Loucy (cell line): ENCODE data around the gene ZMYM3.

Experiments used
- H2AFZ ChIP-seq: fragments of 200-600 bp; sonication (generic); 2 replicates; pipeline ENCODE4 v1.6.0; 2016; ENCODE audit warnings: antibody characterized with exemption, mild to moderate bottlenecking, low read length, moderate library complexity
- H3F3A ChIP-seq: fragments of 200-600 bp; 2 replicates; pipeline ENCODE4 v1.6.0; 2016; ENCODE audit warnings: antibody characterized with exemption, low read depth, mild to moderate bottlenecking
- H3K27me3 ChIP-seq: fragments of 200-600 bp; sonication (generic); 2 replicates; pipeline ENCODE4 v1.6.1; 2014; ENCODE audit warnings: low read length, mild to moderate bottlenecking; ENCODE audit not compliant: insufficient read depth, poor library complexity, severe bottlenecking
- H3K36me3 ChIP-seq: fragments of 200-600 bp; sonication (generic); 2 replicates; pipeline ENCODE4 v1.6.1; 2016; ENCODE audit warnings: low read length; ENCODE audit not compliant: insufficient read depth
- H3K4me1 ChIP-seq: fragments of 200-600 bp; sonication (generic); 2 replicates; pipeline ENCODE4 v1.5.1; 2014; ENCODE audit warnings: low read length, mild to moderate bottlenecking; ENCODE audit not compliant: insufficient read depth, poor library complexity, severe bottlenecking
- H3K4me2 ChIP-seq: fragments of 200-600 bp; sonication (generic); 2 replicates; pipeline ENCODE4 v1.6.0; 2014; ENCODE audit warnings: antibody characterized with exemption, low read length, low read depth, mild to moderate bottlenecking; ENCODE audit not compliant: poor library complexity, severe bottlenecking
- H3K4me3 ChIP-seq: fragments of 200-600 bp; sonication (generic); 2 replicates; pipeline ENCODE4 v1.5.1; 2014; ENCODE audit warnings: low read length, mild to moderate bottlenecking, mixed read lengths; ENCODE audit not compliant: poor library complexity, severe bottlenecking
- H3K79me2 ChIP-seq: fragments of 200-600 bp; sonication (generic); 2 replicates; pipeline ENCODE4 v1.6.1; 2014; ENCODE audit warnings: low read length; ENCODE audit not compliant: insufficient read depth
- H3K9ac ChIP-seq: fragments of 200-600 bp; sonication (generic); 2 replicates; pipeline ENCODE4 v1.6.0; 2014; ENCODE audit warnings: mild to moderate bottlenecking, low read depth, low read length, moderate library complexity; ENCODE audit not compliant: poor library complexity, severe bottlenecking
- H3K9me2 ChIP-seq: fragments of 200-600 bp; sonication (generic); replicated peaks from 2 replicates; pipeline ENCODE4 v1.6.1; 2016; ENCODE audit warnings: low read depth, low read length, mixed read lengths
- H3K9me3 ChIP-seq: fragments of 200-600 bp; sonication (generic); 2 replicates; pipeline ENCODE4 v1.6.1; 2014; ENCODE audit warnings: mild to moderate bottlenecking, antibody characterized with exemption, low read length, low read depth; ENCODE audit not compliant: insufficient read depth
- H4K20me1 ChIP-seq: fragments of 200-600 bp; sonication (generic); 2 replicates; pipeline ENCODE4 v1.6.0; 2014; ENCODE audit warnings: antibody characterized with exemption, low read length, mild to moderate bottlenecking; ENCODE audit not compliant: insufficient read depth, poor library complexity, severe bottlenecking
- CTCF ChIP-seq: fragments of 200-600 bp; sonication (generic); conservative IDR thresholded peaks from 2 replicates; pipeline ENCODE4 v1.5.1; 2014; ENCODE audit warnings: mild to moderate bottlenecking, antibody characterized with exemption, low read length
- EZH2phosphoT487 ChIP-seq: fragments of 200-600 bp; IDR thresholded peaks from 2 replicates; pipeline ENCODE4 v1.6.1; 2018; ENCODE audit warnings: antibody characterized with exemption, mild to moderate bottlenecking, moderate library complexity, borderline replicate concordance

The ZMYM3 gene

DNA sequence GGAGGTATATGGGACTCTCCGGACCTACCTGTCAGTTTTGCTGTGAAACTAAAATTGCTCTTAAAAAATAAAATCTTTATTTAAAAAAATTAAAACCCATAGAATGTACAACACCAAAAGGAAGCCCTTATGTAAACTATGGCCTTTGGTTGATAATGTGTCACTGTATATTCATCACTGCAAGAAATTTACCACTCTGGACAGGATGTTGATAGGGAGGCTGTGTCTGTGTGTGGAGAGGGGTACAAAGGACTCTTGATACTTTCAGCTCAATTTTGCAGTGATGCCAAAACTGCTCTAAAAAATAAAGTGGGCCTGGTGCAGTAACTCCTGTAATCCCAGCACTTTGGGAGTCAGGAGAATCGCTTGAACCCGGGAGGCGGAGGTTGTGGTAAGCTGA lies 2.9 kb upstream of the ZMYM3 start:
- H3K4me2 ChIP-seq, result peak overlapping the region; percentile 94
- TF ChIP-seq EZH2phosphoT487, result no peak
- H3K9me3 ChIP-seq, result no peaks in the 10 kb centered on the region
- peaks cover 21% of the 10 kb centered on the region for H3K4me1 ChIP-seq
- no peaks in the 10 kb centered on the region for H3K36me3 ChIP-seq
- H2AFZ ChIP-seq, result no peak overlapping the region
- H4K20me1 ChIP-seq, result peaks cover 14% of the 10 kb centered on the region
- no peaks in the 10 kb centered on the region for H3K9me2 ChIP-seq
- no peaks in the 10 kb centered on the region for H3K27me3 ChIP-seq
- no peak overlapping the region for H3K4me3 ChIP-seq
- H3F3A ChIP-seq, result no peaks in the 10 kb centered on the region
- peaks cover 27% of the 10 kb centered on the region for H3K79me2 ChIP-seq
- H3K9ac ChIP-seq, result no peak overlapping the region

- Histone ChIP-seq H3K36me3 (no peaks in the 10 kb centered on the region), H3K79me2 (peaks cover 35% of the 10 kb centered on the region), H3K27me3 (no peaks in the 10 kb centered on the region), H3F3A (no peaks in the 10 kb centered on the region), H4K20me1 (peaks cover 14% of the 10 kb centered on the region), H2AFZ (no peak overlapping the region), H3K9me2 (no peaks in the 10 kb centered on the region), H3K4me3 (peak overlapping the region; percentile 91), H3K4me2 (peak overlapping the region; percentile 94), H3K9ac (peak overlapping the region; percentile 99), H3K4me1 (peaks cover 21% of the 10 kb centered on the region), H3K9me3 (no peaks in the 10 kb centered on the region)
- no peak for TF ChIP-seq EZH2phosphoT487
- TF ChIP-seq CTCF, result no peak
These were observed 2.1 kb upstream of the ZMYM3 start for GRCh38 chrX:71256051-71256450.

DNA sequence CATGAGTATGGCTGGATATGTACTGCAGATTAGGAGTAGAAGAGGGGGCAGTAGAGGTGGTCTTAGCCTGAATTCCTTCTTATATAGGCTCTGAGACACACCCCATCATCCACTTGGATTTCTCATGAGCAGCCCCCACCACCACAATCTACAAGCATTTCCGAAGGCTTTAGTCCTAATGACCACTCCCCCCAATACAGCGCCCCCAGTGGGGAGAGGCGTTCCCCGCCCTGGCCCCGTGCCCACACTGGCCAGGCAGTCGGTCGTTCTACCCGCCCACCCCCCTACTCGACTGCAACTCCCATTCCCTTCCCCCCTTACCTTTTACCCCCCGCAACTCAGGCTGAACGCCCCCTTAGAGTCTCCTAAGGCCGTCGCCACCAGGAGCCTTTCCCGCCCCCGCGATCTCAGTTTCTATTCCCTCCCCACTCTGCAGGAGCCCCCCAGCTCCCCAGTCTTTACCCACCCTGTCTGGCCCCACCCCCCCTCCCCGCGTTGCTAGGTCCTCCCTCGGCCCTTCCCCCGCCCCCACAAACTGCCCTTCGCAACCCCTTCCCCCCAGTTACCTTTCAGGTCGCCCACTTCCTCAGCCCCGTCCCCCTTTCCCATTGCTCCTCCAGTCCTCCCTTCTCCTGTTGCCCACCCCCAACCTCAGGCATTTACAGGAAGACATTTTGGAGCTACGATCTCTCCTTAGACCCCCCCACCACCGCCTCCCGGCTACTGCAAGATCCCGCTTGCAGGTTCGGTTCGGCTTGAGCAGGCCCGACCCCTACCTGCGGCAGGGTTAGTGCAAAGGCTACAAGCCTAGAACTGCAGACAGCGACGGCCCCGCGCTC lies 468 bp downstream of the ZMYM3 start:
- Histone ChIP-seq H3K9me2 (no peaks in the 10 kb centered on the region), H3K9me3 (no peaks in the 10 kb centered on the region), H3K4me2 (peak overlapping the region; percentile 98), H3K4me1 (peaks cover 21% of the 10 kb centered on the region), H4K20me1 (peaks cover 16% of the 10 kb centered on the region), H3K79me2 (peaks cover 42% of the 10 kb centered on the region), H3K9ac (peak overlapping the region; percentile 99), H3K36me3 (peaks cover 14% of the 10 kb centered on the region; the same call in 1 of the 2 replicates), H3K27me3 (no peaks in the 10 kb centered on the region), H3K4me3 (peak overlapping the region; percentile 91), H3F3A (no peaks in the 10 kb centered on the region), H2AFZ (no peak overlapping the region; the same call in 1 of the 2 replicates)
- TF ChIP-seq CTCF (peak; percentile 61), EZH2phosphoT487 (no peak)
